Measurements from ENCODE around the gene SRPRB.

Gene SRPRB

DNA sequence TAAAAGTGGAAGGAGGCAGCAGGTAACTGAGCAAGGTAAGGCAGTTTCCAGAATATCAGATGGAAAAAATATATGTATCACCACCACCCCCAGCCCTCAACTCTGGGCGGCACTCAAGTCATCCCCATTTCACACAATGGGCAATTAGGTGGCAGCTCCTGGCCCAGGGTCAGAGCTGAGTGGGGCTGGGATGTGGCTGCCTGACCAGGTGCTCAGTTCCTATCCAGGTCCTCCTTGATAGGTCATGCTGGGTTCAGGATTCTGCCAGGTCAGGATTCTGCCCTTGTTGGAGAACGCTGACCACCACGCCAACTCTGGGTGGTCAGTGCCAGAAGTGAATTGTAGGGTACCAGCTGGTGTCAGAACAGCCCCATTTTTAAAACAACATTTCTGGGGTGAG lies 60.5 kb downstream of the SRPRB start:
- no peak overlapping the region for H3K27ac ChIP-seq
- no peaks in the 10 kb centered on the region for H3K27me3 ChIP-seq
- H3K9me3 ChIP-seq = no peaks in the 10 kb centered on the region
- no peaks in the 10 kb centered on the region for H3K36me3 ChIP-seq
- H3K4me1 ChIP-seq (ENCODE audit: control insufficient read depth in 1 of 2, insufficient read depth in 1 of 2, low read depth in 1 of 2, low read length in 1 of 2) = no peaks in the 10 kb centered on the region
- TF ChIP-seq, protein P1, sequence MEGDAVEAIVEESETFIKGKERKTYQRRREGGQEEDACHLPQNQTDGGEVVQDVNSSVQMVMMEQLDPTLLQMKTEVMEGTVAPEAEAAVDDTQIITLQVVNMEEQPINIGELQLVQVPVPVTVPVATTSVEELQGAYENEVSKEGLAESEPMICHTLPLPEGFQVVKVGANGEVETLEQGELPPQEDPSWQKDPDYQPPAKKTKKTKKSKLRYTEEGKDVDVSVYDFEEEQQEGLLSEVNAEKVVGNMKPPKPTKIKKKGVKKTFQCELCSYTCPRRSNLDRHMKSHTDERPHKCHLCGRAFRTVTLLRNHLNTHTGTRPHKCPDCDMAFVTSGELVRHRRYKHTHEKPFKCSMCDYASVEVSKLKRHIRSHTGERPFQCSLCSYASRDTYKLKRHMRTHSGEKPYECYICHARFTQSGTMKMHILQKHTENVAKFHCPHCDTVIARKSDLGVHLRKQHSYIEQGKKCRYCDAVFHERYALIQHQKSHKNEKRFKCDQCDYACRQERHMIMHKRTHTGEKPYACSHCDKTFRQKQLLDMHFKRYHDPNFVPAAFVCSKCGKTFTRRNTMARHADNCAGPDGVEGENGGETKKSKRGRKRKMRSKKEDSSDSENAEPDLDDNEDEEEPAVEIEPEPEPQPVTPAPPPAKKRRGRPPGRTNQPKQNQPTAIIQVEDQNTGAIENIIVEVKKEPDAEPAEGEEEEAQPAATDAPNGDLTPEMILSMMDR (IDR thresholded peaks at IDR 0.05) = no peak
- no peak overlapping the region for H3K4me3 ChIP-seq (ENCODE audit: low read depth in 1 of 2, low read length in 1 of 2)

DNA sequence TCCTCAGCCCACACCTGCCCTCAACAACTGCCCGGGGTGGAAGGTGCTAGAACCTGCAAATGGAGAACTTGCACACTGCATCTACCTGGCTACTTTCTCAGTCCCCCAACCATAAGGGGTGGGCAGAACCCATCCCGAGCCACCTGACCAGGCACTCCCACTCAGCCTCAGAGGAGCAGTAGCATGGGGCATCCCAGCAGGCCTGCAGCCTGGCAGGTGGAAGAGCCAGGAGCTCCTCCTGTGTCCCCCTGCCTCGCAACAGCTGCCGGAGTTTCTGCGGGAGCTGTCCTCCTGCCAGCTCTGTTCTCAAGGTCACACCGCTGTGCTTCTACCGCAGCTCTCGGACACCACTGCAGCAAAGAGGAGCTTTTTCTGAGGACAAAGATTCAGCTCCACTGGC lies 62.6 kb downstream of the SRPRB start:
- no peak overlapping the region for H3K4me3 ChIP-seq (ENCODE audit: low read depth in 1 of 2, low read length in 1 of 2)
- no peak overlapping the region for H3K27ac ChIP-seq
- no peaks in the 10 kb centered on the region for H3K27me3 ChIP-seq
- no peaks in the 10 kb centered on the region for H3K36me3 ChIP-seq
- H3K4me1 ChIP-seq (ENCODE audit: control insufficient read depth in 1 of 2, insufficient read depth in 1 of 2, low read depth in 1 of 2, low read length in 1 of 2) = no peaks in the 10 kb centered on the region
- no peaks in the 10 kb centered on the region for H3K9me3 ChIP-seq
- TF ChIP-seq, protein P1 (IDR thresholded peaks at IDR 0.05) = no peak

DNA sequence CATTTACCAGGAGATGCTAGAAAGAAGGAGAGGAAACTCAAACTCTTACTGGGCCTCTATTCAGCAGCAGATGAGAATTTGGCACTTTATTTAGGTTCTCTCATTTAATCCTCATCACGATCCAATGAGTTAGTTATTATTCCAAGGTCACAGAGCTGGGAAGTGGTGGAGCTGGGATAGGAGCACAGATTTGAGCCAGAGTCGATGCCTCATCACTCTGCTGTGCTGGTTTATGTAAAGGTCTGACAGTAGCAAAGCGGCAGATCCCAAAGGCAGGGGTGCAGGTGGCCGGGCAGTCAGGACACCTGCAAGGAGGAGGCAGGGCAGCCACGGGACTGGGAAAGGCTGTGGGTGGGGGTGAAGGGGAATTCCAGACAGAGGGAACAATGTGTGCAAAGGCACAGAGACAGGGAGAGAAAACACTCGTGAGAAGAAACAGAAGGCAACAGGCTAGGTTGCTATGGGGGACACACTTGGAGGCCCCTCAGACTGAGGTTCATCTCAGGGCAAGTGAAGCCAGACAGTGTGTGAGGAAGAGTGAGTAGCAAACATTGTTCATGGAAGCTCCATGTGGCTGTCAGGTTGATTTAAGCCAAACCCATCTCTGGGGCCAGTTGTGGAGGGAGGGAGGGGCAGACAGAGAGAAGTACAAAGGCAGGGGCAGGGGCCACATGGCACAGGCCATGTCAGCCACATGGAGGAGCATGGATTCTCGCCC lies 63.3 kb downstream of the SRPRB start:
- Histone ChIP-seq H3K9me3 (no peaks in the 10 kb centered on the region), H3K36me3 (no peaks in the 10 kb centered on the region), H3K27ac (no peak overlapping the region), H3K4me1 (ENCODE audit: control insufficient read depth in 1 of 2, insufficient read depth in 1 of 2, low read depth in 1 of 2, low read length in 1 of 2) (no peaks in the 10 kb centered on the region), H3K27me3 (no peaks in the 10 kb centered on the region), H3K4me3 (ENCODE audit: low read depth in 1 of 2, low read length in 1 of 2) (no peak overlapping the region)
- TF ChIP-seq, protein P1 (IDR thresholded peaks at IDR 0.05) = no peak

DNA sequence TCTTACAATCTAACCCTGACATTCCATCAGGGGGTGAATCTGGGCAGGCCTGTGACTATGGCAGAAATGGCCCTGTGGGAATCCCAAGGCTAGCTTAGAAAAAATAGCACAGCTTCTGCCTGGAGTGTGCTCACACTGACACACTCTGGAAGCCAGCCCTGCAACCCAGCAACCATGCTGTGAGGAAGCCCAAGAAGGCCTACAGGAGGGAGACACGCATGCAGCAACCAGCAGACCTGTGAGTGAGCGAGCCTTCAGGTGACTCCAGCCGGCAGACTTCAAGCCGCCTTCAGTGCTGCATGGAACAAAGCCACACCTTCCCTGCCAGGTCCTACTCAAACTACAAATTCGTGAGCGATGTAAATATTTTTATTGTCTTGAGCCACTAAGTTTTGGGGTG lies 64.0 kb downstream of the SRPRB start:
- Histone ChIP-seq H3K27ac (no peak overlapping the region), H3K9me3 (no peaks in the 10 kb centered on the region), H3K4me1 (ENCODE audit: control insufficient read depth in 1 of 2, insufficient read depth in 1 of 2, low read depth in 1 of 2, low read length in 1 of 2) (no peaks in the 10 kb centered on the region), H3K27me3 (no peaks in the 10 kb centered on the region), H3K36me3 (no peaks in the 10 kb centered on the region), H3K4me3 (ENCODE audit: low read depth in 1 of 2, low read length in 1 of 2) (no peak overlapping the region)
- TF ChIP-seq, protein P1 (IDR thresholded peaks at IDR 0.05) = no peak

GRCh38 chr3:133870822-133871221 lies 65.2 kb downstream of the SRPRB start:
- no peak overlapping the region for H3K27ac ChIP-seq
- no peaks in the 10 kb centered on the region for H3K27me3 ChIP-seq
- no peaks in the 10 kb centered on the region for H3K9me3 ChIP-seq
- no peaks in the 10 kb centered on the region for H3K4me1 ChIP-seq (ENCODE audit: control insufficient read depth in 1 of 2, insufficient read depth in 1 of 2, low read depth in 1 of 2, low read length in 1 of 2)
- no peaks in the 10 kb centered on the region for H3K36me3 ChIP-seq
- TF ChIP-seq, protein P1 (IDR thresholded peaks at IDR 0.05) = no peak
- H3K4me3 ChIP-seq (ENCODE audit: low read depth in 1 of 2, low read length in 1 of 2) = no peak overlapping the region

Data from neutrophil (primary cell).